HG02973 (cell line): Measurements from ENCODE around the gene GALT.
"Not testable (repeated sequence)": the region's sequence is repeated elsewhere in the genome, so short reads cannot be mapped to it uniquely, and the experiment has no call there.

Experiments
- ATAC-seq: cut with Tn5 transposase; IDR thresholded peaks from one replicate; pipeline ENCODE4 v1.9.1; 2021; ENCODE audit warnings: moderate library complexity; ENCODE audit not compliant: unreplicated experiment

GALT gene

DNA sequence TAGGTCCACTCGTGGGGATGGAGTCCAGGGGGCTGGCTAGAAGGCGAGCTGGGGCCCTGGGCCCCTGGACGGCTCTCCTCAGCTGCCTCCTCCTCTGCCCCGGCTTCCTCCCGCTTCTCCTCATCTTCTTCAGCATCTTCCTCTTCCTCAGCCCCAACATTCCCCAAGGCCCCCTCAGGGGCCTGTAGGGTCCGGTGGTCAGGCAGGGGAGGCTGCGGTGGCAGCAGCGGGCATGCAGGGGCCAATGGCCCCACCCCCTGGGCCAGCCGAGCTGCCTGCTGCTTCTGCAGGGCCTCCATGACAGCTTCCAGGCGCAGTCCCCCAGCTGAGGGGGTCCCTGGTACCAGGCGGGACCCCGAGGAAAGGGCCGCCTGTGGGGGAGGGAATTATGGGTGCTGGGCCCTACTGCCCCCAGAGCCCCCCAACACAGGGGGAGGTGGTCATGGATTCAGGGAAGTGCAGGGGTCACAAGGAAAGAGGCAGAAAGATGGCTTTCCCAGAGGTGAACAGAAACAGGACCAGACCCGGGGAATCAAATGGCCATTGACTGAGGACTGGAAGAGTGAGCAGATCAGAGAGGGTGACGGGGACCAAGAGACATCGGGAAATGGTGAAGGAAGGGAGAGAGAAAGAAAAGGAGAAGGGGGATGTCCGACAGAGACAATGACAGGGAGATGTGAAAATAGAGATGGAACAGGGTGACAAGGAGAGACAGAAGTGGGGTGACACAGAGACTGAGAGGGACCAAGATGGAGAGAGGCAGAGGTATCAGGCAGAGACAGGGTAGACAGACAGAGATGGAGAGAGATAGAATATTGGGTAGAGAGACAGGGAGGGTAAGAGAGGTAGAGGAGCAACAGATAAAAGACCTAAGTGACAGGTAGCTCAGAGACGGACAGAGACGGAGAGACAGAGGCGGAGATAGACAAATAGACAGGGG lies 18.5 kb upstream of the GALT start:
- no peak for ATAC-seq

DNA sequence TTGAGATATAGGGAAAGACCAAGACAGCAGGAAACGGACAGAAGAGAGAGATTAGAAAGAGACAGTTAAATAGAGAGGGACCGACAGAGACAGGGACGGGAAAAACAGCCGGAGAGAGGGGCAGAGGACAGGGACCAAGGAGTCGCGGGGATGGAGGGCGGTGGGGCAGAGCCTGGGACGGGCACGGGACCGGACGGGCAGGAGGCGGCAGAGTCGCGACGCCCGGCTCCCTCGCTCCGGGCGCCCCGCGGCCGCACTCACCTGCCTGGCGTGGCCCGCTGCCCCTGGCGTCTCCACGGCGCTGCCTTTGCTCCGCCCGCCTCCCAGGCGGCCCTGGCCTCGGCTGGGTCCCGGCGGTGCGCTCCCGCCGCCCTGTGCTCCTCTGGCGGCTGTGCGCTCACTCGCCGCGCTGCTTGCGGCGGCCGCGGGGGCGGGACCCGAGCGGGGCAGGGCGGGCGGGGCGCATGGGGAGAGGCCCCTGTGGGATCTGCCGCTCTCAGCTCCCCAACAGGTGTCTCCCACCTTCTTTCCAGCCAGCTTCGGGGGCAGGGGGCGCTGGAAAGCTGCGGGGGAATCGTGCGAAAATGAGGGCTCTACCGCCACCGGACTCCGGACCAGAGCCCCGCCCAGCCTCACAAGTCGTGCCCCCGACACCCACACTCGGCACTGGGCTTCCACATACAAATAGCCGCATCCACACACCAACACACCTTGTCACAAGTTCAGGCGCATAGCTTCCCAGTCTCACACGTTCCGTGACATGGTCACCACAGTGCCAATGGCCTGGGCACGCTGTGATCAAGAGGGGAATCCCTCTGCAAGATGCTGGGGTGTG lies 17.6 kb upstream of the GALT start, which contains the start of gene ARID3C:
ARID3C (minus strand) TSS at position 411 of the 835 bp plus-strand sequence. CDS start 1,052 bp downstream, outside the sequence.
- ATAC-seq: no peak

DNA sequence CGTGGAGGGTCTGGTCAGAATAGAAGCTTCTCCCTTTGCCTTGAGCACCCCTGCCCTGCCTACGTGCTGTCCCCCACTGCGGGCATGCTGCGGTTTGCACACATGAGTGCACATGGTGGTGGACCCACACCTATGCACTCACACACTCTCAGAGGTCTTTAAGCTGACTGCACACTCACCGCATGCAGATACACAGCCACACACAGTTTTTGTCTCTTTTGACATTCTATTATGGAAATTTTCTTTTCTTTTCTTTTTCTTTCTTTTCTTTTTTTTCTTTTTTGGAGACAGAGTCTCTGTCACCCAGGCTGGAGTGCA lies 17.0 kb upstream of the GALT start:
- ATAC-seq: no peak

- ATAC-seq: no peak
Observed at GRCh38 chr9:34630402-34631154, 15.9 kb upstream of the GALT start.

DNA sequence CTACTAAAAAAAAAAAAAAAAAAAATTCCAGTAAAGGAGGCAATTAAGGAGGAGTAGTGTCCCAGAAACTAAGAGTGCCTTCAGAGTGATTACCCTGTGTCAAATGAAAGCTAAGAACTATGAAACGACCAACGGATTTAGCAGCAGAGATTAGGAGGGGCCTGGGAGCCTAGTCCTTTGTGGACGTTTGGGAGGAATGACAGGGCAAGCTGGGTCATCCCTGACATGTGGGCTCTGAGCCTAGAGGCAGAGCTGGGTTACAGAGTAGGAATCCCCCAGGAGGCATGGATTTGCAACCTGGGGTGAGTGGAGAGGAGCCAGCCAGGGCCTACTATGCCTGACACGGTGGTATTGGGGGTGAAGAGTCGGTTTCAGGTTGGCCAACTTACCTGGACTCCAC lies 13.3 kb upstream of the GALT start:
- no peak for ATAC-seq

DNA sequence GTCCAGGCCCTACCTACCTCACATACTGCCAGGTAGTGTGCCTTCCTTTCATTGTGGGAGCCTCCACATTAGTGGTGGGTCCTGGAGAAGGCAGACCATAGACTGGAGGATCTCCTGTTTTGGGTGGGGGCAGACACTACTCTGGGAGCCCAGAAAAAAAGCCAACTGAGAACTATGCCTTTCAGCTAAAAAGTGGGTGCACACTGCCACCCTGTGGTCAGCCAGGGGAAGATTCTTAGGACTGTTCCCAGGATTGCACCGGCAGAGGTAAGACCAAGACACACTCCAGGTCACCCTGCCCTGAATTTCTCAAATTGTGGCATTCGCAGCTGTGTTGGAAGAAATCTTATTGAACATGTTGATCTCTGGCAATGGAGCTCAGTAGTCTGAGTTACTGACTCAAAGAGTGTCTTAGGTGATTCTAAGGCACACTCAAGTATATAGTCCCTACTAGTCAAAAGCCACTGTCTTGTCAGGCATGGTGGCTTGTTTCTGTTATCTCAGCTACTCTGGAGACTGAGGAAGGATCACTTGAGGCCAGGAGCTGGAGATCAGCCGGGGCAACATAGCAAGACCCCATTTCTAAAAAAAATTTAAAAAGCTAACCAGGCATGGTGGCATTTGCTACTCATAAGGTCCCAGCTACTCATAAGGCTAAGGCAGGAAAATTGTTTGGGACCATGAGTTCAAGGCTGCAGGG lies 12.5 kb upstream of the GALT start:
- no peak for ATAC-seq

GRCh38 chr9:34634551-34635248 lies 11.8 kb upstream of the GALT start:
- ATAC-seq: no peak

DNA sequence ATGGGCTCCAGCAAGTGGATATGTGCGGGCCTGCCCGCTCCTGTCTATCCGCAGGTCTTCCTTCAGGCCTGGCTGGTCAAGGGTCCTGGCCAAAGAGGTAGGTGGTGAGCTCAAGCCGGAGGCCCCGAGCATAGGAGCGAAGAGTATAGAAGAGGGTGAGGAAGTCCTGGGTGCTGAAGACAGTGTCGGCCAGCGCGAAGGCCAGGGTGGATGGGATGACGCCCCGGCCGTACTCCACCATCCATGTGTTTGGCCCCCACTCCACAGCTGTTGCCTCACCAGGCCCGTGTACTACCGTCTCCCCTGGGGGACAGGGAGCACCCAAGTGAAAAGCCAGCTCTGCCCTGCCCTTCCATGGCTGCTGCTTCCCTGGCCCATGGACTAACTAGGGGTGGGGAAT lies 10.9 kb upstream of the GALT start:
- no peak for ATAC-seq

- ATAC-seq: peak; percentile 9
Observed at GRCh38 chr9:34636791-34637355, 9.6 kb upstream of the GALT start.

DNA sequence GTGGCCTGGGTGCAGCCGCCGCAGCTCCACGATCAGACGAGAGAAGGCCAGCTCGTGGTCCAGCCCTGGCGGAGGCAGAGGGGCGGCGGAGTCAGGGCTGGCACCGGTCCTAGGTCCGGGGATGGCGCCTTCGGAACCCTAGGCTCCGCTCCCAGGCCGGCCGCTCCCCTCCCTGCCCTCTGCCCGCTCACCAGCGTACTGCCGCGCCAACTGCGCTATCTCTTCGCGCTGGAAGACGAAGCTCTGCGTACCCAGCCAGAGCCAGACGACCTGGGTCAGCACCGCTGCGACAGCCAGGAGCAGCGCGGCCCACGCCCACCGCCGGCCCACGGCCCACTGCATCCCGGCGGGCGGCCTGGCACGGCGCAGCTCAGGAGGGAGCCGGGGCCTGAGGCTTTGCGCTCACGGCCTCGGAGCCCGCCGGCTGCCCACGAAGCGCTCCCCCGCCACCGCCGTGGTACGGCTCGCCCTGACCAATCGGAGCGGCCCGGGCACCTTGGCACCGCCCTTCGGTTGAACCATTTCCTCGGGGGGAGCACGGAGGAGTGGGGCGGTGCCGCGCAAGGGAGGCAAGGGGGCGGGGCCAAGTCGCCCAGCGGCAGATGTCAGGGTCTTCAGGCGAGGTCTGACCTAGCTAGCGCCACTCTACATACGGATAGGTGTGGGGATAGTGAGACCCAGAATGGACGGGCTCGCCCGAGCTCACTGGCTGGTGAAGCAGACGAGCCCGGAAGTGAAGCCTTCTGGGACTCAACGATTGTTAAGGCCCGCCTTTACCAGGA lies 8.9 kb upstream of the GALT start, which contains the start of gene SIGMAR1:
SIGMAR1 (minus strand) TSS at position 432 of the 782 bp plus-strand sequence; CDS start at position 342, 90 bp downstream.
- ATAC-seq: peak; percentile 81

DNA sequence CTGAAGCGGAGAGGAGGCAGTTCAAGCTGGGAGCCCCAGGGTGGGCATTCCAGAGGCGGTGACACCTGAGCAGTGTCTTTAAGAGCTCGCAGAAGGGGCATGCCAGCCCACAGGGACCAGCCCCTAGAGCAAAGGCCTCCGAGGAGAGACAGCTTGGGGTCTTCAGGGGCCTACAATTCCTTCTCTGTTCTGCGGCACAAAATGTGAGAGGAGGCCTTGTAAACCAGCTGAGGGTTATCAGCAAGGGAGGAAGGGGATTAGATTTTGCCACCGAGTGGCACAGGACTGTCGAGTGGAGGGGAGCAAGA lies 8.4 kb upstream of the GALT start:
- no peak for ATAC-seq

- not testable (repeated sequence) for ATAC-seq
Observed at GRCh38 chr9:34639322-34639721, 7.2 kb upstream of the GALT start.

GRCh38 chr9:34642679-34643078 lies 3.8 kb upstream of the GALT start:
- no peak for ATAC-seq

- no peak for ATAC-seq
Observed at GRCh38 chr9:34644766-34645314, 1.6 kb upstream of the GALT start.

DNA sequence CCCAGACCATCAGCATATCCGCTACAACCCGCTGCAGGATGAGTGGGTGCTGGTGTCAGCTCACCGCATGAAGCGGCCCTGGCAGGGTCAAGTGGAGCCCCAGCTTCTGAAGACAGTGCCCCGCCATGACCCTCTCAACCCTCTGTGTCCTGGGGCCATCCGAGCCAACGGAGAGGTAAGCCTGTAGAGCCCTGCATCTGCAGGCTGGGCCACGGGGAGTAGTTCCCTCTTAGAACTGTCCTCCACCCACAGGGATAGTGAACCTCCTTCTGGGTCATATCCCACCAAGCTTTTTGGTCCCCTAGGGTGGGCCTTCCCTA lies 569 bp downstream of the GALT start:
- no peak for ATAC-seq

DNA sequence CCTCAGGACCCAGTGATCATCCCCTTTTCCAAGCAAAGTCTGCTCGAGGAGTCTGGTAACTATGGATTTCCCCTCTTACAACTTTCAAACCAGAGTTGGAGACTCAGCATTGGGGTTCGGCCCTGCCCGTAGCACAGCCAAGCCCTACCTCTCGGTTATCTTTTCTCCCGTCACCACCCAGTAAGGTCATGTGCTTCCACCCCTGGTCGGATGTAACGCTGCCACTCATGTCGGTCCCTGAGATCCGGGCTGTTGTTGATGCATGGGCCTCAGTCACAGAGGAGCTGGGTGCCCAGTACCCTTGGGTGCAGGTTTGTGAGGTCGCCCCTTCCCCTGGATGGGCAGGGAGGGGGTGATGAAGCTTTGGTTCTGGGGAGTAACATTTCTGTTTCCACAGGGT lies 1.2 kb downstream of the GALT start:
- no peak for ATAC-seq

- ATAC-seq: no peak
Observed at GRCh38 chr9:34648673-34649072, 2.2 kb downstream of the GALT start.

- ATAC-seq: no peak
Observed at GRCh38 chr9:34650816-34651215, 4.3 kb downstream of the GALT start.

- no peak for ATAC-seq
Observed at GRCh38 chr9:34651321-34651720, 4.8 kb downstream of the GALT start.
